DND-41 (cell line): ENCODE results near the gene TYW1.
A peak's percentile ranks its signal among the peaks of the same experiment; 100 is the strongest.
"Not testable (repeated sequence)": the region's sequence is repeated elsewhere in the genome, so short reads cannot be mapped to it uniquely, and the experiment has no call there.

ENCODE experiments used
- ATAC-seq: fragments of 200-7000 bp; cut with Tn5 transposase; 3 replicates; pipeline ENCODE4 v1.9.1; 2021; ENCODE audit warnings: low read depth; ENCODE audit not compliant: insufficient read depth
- DNase-seq: peaks from one replicate; pipeline ENCODE4 v3.0.0-alpha.2; 2020
- H2AFZ ChIP-seq: 2 replicates; pipeline ENCODE4 v1.6.0; 2012; ENCODE audit warnings: low read depth, low read length
- H3K27ac ChIP-seq: 2 replicates; pipeline ENCODE4 v1.5.1; 2012; ENCODE audit warnings: low read length, inconsistent platforms
- H3K27me3 ChIP-seq: fragments of 200-600 bp; sonication (generic); 2 replicates; pipeline ENCODE4 v1.6.0; 2012; ENCODE audit warnings: low read length, mild to moderate bottlenecking, inconsistent platforms; ENCODE audit not compliant: insufficient read depth, poor library complexity
- H3K36me3 ChIP-seq: 2 replicates; pipeline ENCODE4 v1.5.1; 2012; ENCODE audit warnings: low read length, inconsistent platforms; ENCODE audit not compliant: insufficient read depth
- H3K4me1 ChIP-seq: 2 replicates; pipeline ENCODE4 v1.5.1; 2012; ENCODE audit warnings: mild to moderate bottlenecking, low read length; ENCODE audit not compliant: insufficient read depth
- H3K4me2 ChIP-seq: 2 replicates; pipeline ENCODE4 v1.6.0; 2012; ENCODE audit warnings: mild to moderate bottlenecking, moderate library complexity, low read length, inconsistent platforms; ENCODE audit not compliant: insufficient read depth
- H3K4me3 ChIP-seq, 2 experiments: fragments of 200-600 bp in 1 of 2; shearing (Covaris generic) in 1 of 2; 2 replicates each; pipeline ENCODE4 v1.5.1; 2012 to 2016; ENCODE audit warnings: inconsistent platforms in 2 of 2, low read length in 2 of 2, mild to moderate bottlenecking in 2 of 2, low read depth in 1 of 2, moderate library complexity in 1 of 2
- H3K79me2 ChIP-seq: 2 replicates; pipeline ENCODE4 v1.6.0; 2012; ENCODE audit warnings: low read length, inconsistent platforms; ENCODE audit not compliant: insufficient read depth
- H3K9ac ChIP-seq: 2 replicates; pipeline ENCODE4 v1.6.0; 2012; ENCODE audit warnings: low read depth, mild to moderate bottlenecking, inconsistent platforms, low read length, moderate library complexity
- H3K9me3 ChIP-seq: 2 replicates; pipeline ENCODE4 v1.5.1; 2012; ENCODE audit warnings: low read length, moderate library complexity, mild to moderate bottlenecking, inconsistent platforms; ENCODE audit not compliant: insufficient read depth, severe bottlenecking
- H4K20me1 ChIP-seq: 2 replicates; pipeline ENCODE4 v1.6.0; 2012; ENCODE audit warnings: low read length; ENCODE audit not compliant: insufficient read depth
- CTCF ChIP-seq: IDR thresholded peaks from 2 replicates; pipeline ENCODE4 v1.5.1; 2012; ENCODE audit warnings: borderline replicate concordance, low read length, moderate library complexity, mild to moderate bottlenecking; ENCODE audit not compliant: poor library complexity, severe bottlenecking; ENCODE audit errors: extremely low read depth
- EZH2 ChIP-seq: IDR thresholded peaks from 3 replicates; pipeline ENCODE4 v1.6.1; 2012; ENCODE audit warnings: borderline replicate concordance, low read depth, mild to moderate bottlenecking, moderate library complexity, low read length, inconsistent platforms; ENCODE audit not compliant: severe bottlenecking

The TYW1 gene

GRCh38 chr7:67105377-67105776 is 108.7 kb downstream of the TYW1 start:
- H2AFZ ChIP-seq = no peak overlapping the region
- no peak overlapping the region for H3K9ac ChIP-seq
- peaks cover 19% of the 10 kb centered on the region for H3K4me1 ChIP-seq
- no peaks in the 10 kb centered on the region for H4K20me1 ChIP-seq
- peak overlapping the region; percentile 41; the same call in 1 of the 2 replicates for H3K27ac ChIP-seq
- no peaks in the 10 kb centered on the region for H3K27me3 ChIP-seq
- ATAC-seq (peak; percentile 87), DNase-seq (peak; percentile 57)
- H3K4me3 ChIP-seq = no peak overlapping the region
- no peaks in the 10 kb centered on the region for H3K79me2 ChIP-seq
- H3K4me2 ChIP-seq = peak overlapping the region; percentile 19; the same call in 1 of the 2 replicates
- no peaks in the 10 kb centered on the region; the same call in 1 of the 2 replicates for H3K36me3 ChIP-seq
- TF ChIP-seq CTCF (peak; percentile 18), EZH2 (no peak)
- no peaks in the 10 kb centered on the region for H3K9me3 ChIP-seq

- not testable (repeated sequence) for H3K27ac ChIP-seq
Measured at GRCh38 chr7:67106255-67106654, 109.6 kb downstream of the TYW1 start.

GRCh38 chr7:67111342-67111741 is 114.7 kb downstream of the TYW1 start:
- not testable (repeated sequence) for H3K36me3 ChIP-seq, H3K4me2 ChIP-seq, H3K79me2 ChIP-seq, ATAC-seq, H3K4me3 ChIP-seq, H3K4me1 ChIP-seq, DNase-seq, H4K20me1 ChIP-seq, H3K9ac ChIP-seq, H2AFZ ChIP-seq, H3K27me3 ChIP-seq, H3K27ac ChIP-seq, H3K9me3 ChIP-seq

More at GRCh38 chr7:67106255-67106654, 109.6 kb downstream of the TYW1 start:
- H3K79me2 ChIP-seq, DNase-seq, H3K9ac ChIP-seq, H2AFZ ChIP-seq, H3K27me3 ChIP-seq, H3K9me3 ChIP-seq, ATAC-seq, H3K36me3 ChIP-seq, H3K4me2 ChIP-seq, H4K20me1 ChIP-seq, H3K4me3 ChIP-seq: not testable (repeated sequence)
- peaks cover 19% of the 10 kb centered on the region for H3K4me1 ChIP-seq

- not testable (repeated sequence) for H3K4me1 ChIP-seq, H3K9me3 ChIP-seq, H3K4me2 ChIP-seq, ATAC-seq, H3K27ac ChIP-seq, H3K36me3 ChIP-seq, H3K27me3 ChIP-seq, H4K20me1 ChIP-seq, H3K79me2 ChIP-seq, H3K4me3 ChIP-seq, H2AFZ ChIP-seq, DNase-seq, H3K9ac ChIP-seq
Measured at GRCh38 chr7:67114483-67115246, 118.0 kb downstream of the TYW1 start.

GRCh38 chr7:67120491-67120890 is 123.9 kb downstream of the TYW1 start:
- not testable (repeated sequence) for H4K20me1 ChIP-seq, H2AFZ ChIP-seq, H3K79me2 ChIP-seq, DNase-seq, H3K4me1 ChIP-seq, H3K9me3 ChIP-seq, H3K4me2 ChIP-seq, H3K27ac ChIP-seq, H3K27me3 ChIP-seq, ATAC-seq, H3K4me3 ChIP-seq, H3K9ac ChIP-seq
- H3K36me3 ChIP-seq = peaks cover 14% of the 10 kb centered on the region; the same call in 1 of the 2 replicates

GRCh38 chr7:67128257-67128656 is 131.6 kb downstream of the TYW1 start:
- Histone ChIP-seq H3K27ac (peak overlapping the region; percentile 29; the same call in 1 of the 2 replicates), H3K4me1 (peaks cover 14% of the 10 kb centered on the region)
- not testable (repeated sequence) for ATAC-seq, H3K9me3 ChIP-seq, H3K4me2 ChIP-seq, DNase-seq, H3K27me3 ChIP-seq, H2AFZ ChIP-seq, H3K79me2 ChIP-seq, H4K20me1 ChIP-seq, H3K36me3 ChIP-seq, H3K4me3 ChIP-seq, H3K9ac ChIP-seq

GRCh38 chr7:67130766-67131165 is 134.1 kb downstream of the TYW1 start:
- H3K27ac ChIP-seq, H3K79me2 ChIP-seq, H3K4me2 ChIP-seq, H3K36me3 ChIP-seq, H3K9me3 ChIP-seq, H3K27me3 ChIP-seq, DNase-seq, ATAC-seq, H4K20me1 ChIP-seq, H3K9ac ChIP-seq, H2AFZ ChIP-seq, H3K4me3 ChIP-seq: not testable (repeated sequence)
- H3K4me1 ChIP-seq = peaks cover 14% of the 10 kb centered on the region
